Gastrocnemius medialis (tissue), 4 donors: ENCODE data around the gene MYL2. TPM values are rescaled to one million over a fixed set of nuclear protein-coding genes. Genes with fewer than 3 reads are reported as not detected.

Experiments
- ATAC-seq, 2 donors: fragments of 150-250 bp; one replicate each; pipeline ENCODE4 v1.9.1; 2016
- DNase-seq, 2 donors: peaks; one replicate each; pipeline ENCODE4 v3.0.0-alpha.2; 2019
- H3K27ac ChIP-seq, 4 donors: fragments of 200-600 bp; sonication (generic); 1 replicate in 1 of 4; 2 replicates in 3 of 4; pipeline ENCODE4 v1.5.1; 2016 to 2018; ENCODE audit warnings: mild to moderate bottlenecking in 2 of 4, moderate library complexity in 1 of 4
- H3K27me3 ChIP-seq, 3 donors: fragments of 200-600 bp; sonication (generic) in 2 of 3; 1 replicate in 1 of 3; 2 replicates in 2 of 3; pipeline versions ENCODE4 v1.5.1 to v1.6.0; 2016 to 2019; ENCODE audit warnings: mild to moderate bottlenecking in 1 of 3, moderate library complexity in 1 of 3
- H3K36me3 ChIP-seq, 2 donors: fragments of 200-600 bp; sonication (generic) in 1 of 2; one replicate each; pipeline ENCODE4 v1.5.1; 2017 to 2018
- H3K4me1 ChIP-seq, 2 donors: fragments of 200-600 bp; sonication (generic) in 1 of 2; one replicate each; pipeline ENCODE4 v1.5.1; 2016 to 2017; ENCODE audit warnings: mild to moderate bottlenecking in 2 of 2
- H3K4me3 ChIP-seq, 4 donors: fragments of 200-600 bp; sonication (generic) in 3 of 4; 1 replicate in 1 of 4; 2 replicates in 3 of 4; pipeline ENCODE4 v1.5.1; 2016 to 2019; ENCODE audit warnings: mild to moderate bottlenecking in 2 of 4
- H3K9me3 ChIP-seq, 3 donors: fragments of 200-600 bp; sonication (generic) in 2 of 3; 1 replicate in 1 of 3; 2 replicates in 2 of 3; pipeline ENCODE4 v1.5.1; 2016 to 2019
- POLR2A ChIP-seq, 2 donors: fragments of 450-650 bp; IDR thresholded peaks; one replicate each; pipeline ENCODE4 v1.6.1; 2017; ENCODE audit warnings: antibody characterized with exemption in 2 of 2, mild to moderate bottlenecking in 2 of 2, moderate library complexity in 2 of 2
- in situ Hi-C, 4 donors: fragments of 200-750 bp; cut with MboI; loops; one replicate each; pipeline versions ENCODE4 v1.15.0 to v1.8.0; 2017; ENCODE audit warnings: low sequenced_read_pairs in 4 of 4
- intact Hi-C: fragments of 100-400 bp; cut with DNase I; formaldehyde crosslinking; loops from one replicate; pipeline ENCODE4 v1.15.1; 2023; ENCODE audit warnings: low total_unique reads
- total RNA-seq, 4 donors: library from RNA; depleted of rRNA; stranded (reverse); fragments of >200 nt; gene quantifications; one replicate each; pipeline versions ENCODE4 v1.1.0 to v1.2.3, GENCODE V29; 2016
- TF ChIP-seq, protein P1 (sequence below), 5 experiments: fragments of 450-650 bp in 3 of 5; fragments of 200-600 bp in 2 of 5; sonication (generic) in 2 of 5; IDR thresholded peaks in 4 of 5; conservative IDR thresholded peaks in 1 of 5; 1 replicate in 4 of 5; 2 replicates in 1 of 5; pipeline ENCODE4 v1.5.1; 2016 to 2019; ENCODE audit warnings: antibody characterized with exemption in 5 of 5, mild to moderate bottlenecking in 3 of 5, moderate library complexity in 3 of 5

The MYL2 gene
- total RNA-seq, 4 donors from 2014 or later, result 817 to 5,649 (median 2,775) TPM

DNA sequence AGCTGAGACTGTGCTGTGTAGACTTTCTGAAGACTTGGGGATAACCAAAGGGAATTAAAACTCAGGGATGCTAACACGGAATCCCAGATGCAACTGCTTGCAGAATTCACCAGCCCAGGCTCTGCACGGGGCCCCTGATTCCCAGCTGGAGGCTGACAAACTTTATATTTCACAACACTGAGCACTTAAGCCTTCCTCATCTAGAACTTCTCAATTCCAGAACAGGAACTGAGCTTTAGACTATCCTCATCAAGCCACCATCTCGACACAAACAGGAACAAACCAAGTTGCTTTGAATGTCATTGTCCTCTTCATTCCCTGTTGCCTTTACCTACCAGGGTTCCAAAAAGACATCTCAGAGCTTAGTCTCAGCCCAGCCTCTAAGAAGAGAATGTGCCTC lies 51.4 kb downstream of the MYL2 start:
- DNase-seq, result no peak
- TF ChIP-seq, protein P1, sequence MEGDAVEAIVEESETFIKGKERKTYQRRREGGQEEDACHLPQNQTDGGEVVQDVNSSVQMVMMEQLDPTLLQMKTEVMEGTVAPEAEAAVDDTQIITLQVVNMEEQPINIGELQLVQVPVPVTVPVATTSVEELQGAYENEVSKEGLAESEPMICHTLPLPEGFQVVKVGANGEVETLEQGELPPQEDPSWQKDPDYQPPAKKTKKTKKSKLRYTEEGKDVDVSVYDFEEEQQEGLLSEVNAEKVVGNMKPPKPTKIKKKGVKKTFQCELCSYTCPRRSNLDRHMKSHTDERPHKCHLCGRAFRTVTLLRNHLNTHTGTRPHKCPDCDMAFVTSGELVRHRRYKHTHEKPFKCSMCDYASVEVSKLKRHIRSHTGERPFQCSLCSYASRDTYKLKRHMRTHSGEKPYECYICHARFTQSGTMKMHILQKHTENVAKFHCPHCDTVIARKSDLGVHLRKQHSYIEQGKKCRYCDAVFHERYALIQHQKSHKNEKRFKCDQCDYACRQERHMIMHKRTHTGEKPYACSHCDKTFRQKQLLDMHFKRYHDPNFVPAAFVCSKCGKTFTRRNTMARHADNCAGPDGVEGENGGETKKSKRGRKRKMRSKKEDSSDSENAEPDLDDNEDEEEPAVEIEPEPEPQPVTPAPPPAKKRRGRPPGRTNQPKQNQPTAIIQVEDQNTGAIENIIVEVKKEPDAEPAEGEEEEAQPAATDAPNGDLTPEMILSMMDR (IDR thresholded peaks at IDR 0.05 in 4 of 5, conservative IDR thresholded peaks at IDR 0.05 in 1 of 5), result no peak
- TF ChIP-seq POLR2A (IDR thresholded peaks at IDR 0.05), result no peak
- in situ Hi-C loops (no loop called here), intact Hi-C loops (no loop called here)
- no peaks in the 10 kb centered on the region for H3K36me3 ChIP-seq
- no peak for ATAC-seq
- no peak overlapping the region for H3K4me3 ChIP-seq
- H3K27ac ChIP-seq, result no peak overlapping the region
- H3K4me1 ChIP-seq, result no peaks in the 10 kb centered on the region
- H3K9me3 ChIP-seq, result no peaks in the 10 kb centered on the region
- no peaks in the 10 kb centered on the region for H3K27me3 ChIP-seq

DNA sequence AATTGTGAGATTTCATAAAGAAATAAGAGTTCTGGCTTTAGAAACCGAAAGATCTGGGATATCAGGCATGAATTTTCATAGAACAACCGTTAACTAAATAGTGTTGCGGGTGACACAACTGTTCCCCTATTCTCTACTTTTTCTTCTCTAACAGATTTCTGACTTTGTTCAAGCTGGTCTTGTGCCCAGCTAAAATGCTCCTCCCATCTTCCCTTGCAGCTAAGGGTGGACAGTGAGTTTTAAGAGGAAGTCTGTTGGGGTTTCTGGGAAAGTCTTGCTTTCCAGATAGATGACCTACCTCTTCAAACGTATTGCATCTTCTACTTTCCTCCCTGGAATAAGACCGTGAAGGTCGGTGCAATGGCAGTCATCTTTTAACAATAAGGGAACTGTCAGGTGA lies 54.9 kb downstream of the MYL2 start:
- in situ Hi-C loops (no loop called here), intact Hi-C loops (no loop called here)
- DNase-seq, result no peak
- no peaks in the 10 kb centered on the region for H3K4me1 ChIP-seq
- no peaks in the 10 kb centered on the region for H3K36me3 ChIP-seq
- H3K9me3 ChIP-seq, result no peaks in the 10 kb centered on the region
- TF ChIP-seq, protein P1 (IDR thresholded peaks at IDR 0.05 in 4 of 5, conservative IDR thresholded peaks at IDR 0.05 in 1 of 5), result no peak
- TF ChIP-seq POLR2A (IDR thresholded peaks at IDR 0.05), result no peak
- no peak overlapping the region for H3K27ac ChIP-seq
- no peak overlapping the region for H3K4me3 ChIP-seq
- no peak for ATAC-seq
- H3K27me3 ChIP-seq, result no peaks in the 10 kb centered on the region

DNA sequence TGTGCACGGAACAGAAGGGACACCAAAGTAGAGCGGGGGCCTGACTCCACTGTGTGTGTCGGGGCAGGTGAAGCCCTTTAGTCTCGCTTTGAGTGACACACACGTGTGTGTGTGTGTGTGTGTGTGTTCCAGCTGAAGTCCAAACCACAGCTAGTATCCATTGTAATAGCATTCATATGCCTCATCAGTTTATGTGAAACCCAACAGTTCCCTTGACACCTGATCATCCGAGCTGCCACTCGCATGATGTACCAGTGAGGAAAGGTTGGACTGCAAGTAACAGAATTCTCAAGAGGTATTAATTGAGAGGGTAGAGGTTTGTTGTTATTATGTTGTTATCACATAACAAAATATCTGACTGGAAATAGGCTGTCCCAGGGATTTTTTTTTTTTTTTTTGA lies 57.2 kb downstream of the MYL2 start:
- in situ Hi-C loops (no loop called here), intact Hi-C loops (no loop called here)
- H3K27ac ChIP-seq, result no peak overlapping the region
- H3K9me3 ChIP-seq, result no peaks in the 10 kb centered on the region
- no peak for DNase-seq
- ATAC-seq, result peak in 1 of 2 donors; percentile 63
- H3K27me3 ChIP-seq, result no peaks in the 10 kb centered on the region
- no peak for TF ChIP-seq POLR2A (IDR thresholded peaks at IDR 0.05)
- TF ChIP-seq, protein P1 (IDR thresholded peaks at IDR 0.05 in 4 of 5, conservative IDR thresholded peaks at IDR 0.05 in 1 of 5), result no peak
- H3K4me3 ChIP-seq, result no peak overlapping the region
- no peaks in the 10 kb centered on the region for H3K36me3 ChIP-seq
- H3K4me1 ChIP-seq, result no peaks in the 10 kb centered on the region

GRCh38 chr12:110862329-110862728 lies 58.0 kb downstream of the MYL2 start:
- intact Hi-C loops, result no loop called here
- H3K27me3 ChIP-seq, result no peaks in the 10 kb centered on the region
- no peaks in the 10 kb centered on the region for H3K36me3 ChIP-seq
- H3K27ac ChIP-seq, result no peak overlapping the region
- H3K4me3 ChIP-seq, result no peak overlapping the region
- no peaks in the 10 kb centered on the region for H3K4me1 ChIP-seq
- DNase-seq (no peak), ATAC-seq (no peak)
- H3K9me3 ChIP-seq, result no peaks in the 10 kb centered on the region
- TF ChIP-seq POLR2A (IDR thresholded peaks at IDR 0.05), result no peak
- TF ChIP-seq, protein P1 (IDR thresholded peaks at IDR 0.05 in 4 of 5, conservative IDR thresholded peaks at IDR 0.05 in 1 of 5), result no peak
- in situ Hi-C loops, result no loop called here

DNA sequence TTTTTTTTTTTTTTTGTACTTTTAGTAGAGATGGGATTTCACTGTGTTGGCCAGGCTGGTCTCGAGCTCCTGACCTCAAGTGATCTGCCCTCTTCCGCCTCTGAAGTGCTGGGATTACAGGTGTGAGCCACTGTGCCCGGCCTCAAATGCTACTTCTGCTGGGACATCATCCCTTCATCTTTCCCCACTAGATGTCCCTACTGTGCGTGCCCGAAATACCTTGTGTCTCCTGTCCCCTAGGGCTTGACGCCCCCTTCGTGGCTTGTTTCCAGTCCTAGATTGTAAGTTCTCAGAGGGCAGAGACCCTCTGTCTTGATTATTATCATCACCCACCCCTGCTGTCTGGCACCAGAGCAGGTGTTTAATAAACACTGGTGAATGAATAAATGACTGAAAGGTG lies 58.6 kb downstream of the MYL2 start:
- no peak for DNase-seq

More for the DNA sequence above, 58.6 kb downstream of the MYL2 start:
- Histone ChIP-seq H3K27ac (no peak overlapping the region), H3K4me3 (no peak overlapping the region), H3K4me1 (no peaks in the 10 kb centered on the region), H3K9me3 (no peaks in the 10 kb centered on the region), H3K27me3 (no peaks in the 10 kb centered on the region), H3K36me3 (no peaks in the 10 kb centered on the region)
- in situ Hi-C loops (no loop called here), intact Hi-C loops (no loop called here)
- TF ChIP-seq, protein P1 (IDR thresholded peaks at IDR 0.05 in 4 of 5, conservative IDR thresholded peaks at IDR 0.05 in 1 of 5), result no peak
- no peak for TF ChIP-seq POLR2A (IDR thresholded peaks at IDR 0.05)
- ATAC-seq, result no peak
